HG03159 (cell line): Measurements from ENCODE around the gene KLF11.
"Not testable (repeated sequence)": the region's sequence is repeated elsewhere in the genome, so short reads cannot be mapped to it uniquely, and the experiment has no call there.

ENCODE experiments used
- ATAC-seq: cut with Tn5 transposase; IDR thresholded peaks from one replicate; pipeline ENCODE4 v1.9.1; 2021; ENCODE audit warnings: mild to moderate bottlenecking, moderate library complexity; ENCODE audit not compliant: unreplicated experiment

Gene KLF11

GRCh38 chr2:10009271-10009810, 34.0 kb upstream of the KLF11 start:
- no peak for ATAC-seq

- ATAC-seq = no peak
These were observed 33.3 kb upstream of the KLF11 start for GRCh38 chr2:10009811-10010781.

GRCh38 chr2:10010861-10011605, 32.3 kb upstream of the KLF11 start:
- not testable (repeated sequence) for ATAC-seq

GRCh38 chr2:10011606-10012325, 31.6 kb upstream of the KLF11 start:
- not testable (repeated sequence) for ATAC-seq

GRCh38 chr2:10012366-10012962, 30.9 kb upstream of the KLF11 start:
- ATAC-seq = not testable (repeated sequence)

- ATAC-seq = no peak
These were observed 30.3 kb upstream of the KLF11 start for GRCh38 chr2:10012963-10013461.

GRCh38 chr2:10013651-10014417, 29.5 kb upstream of the KLF11 start:
- ATAC-seq = not testable (repeated sequence)

- no peak for ATAC-seq
These were observed 28.7 kb upstream of the KLF11 start for GRCh38 chr2:10014418-10015190.

GRCh38 chr2:10015376-10015989, 27.9 kb upstream of the KLF11 start:
- ATAC-seq = not testable (repeated sequence)

- ATAC-seq = no peak
These were observed 27.1 kb upstream of the KLF11 start for GRCh38 chr2:10016001-10016801.

- ATAC-seq = no peak
These were observed 26.5 kb upstream of the KLF11 start for GRCh38 chr2:10016802-10017258.

GRCh38 chr2:10017313-10017941, 25.9 kb upstream of the KLF11 start:
- no peak for ATAC-seq

GRCh38 chr2:10019174-10019573, 24.2 kb upstream of the KLF11 start:
- ATAC-seq = no peak

GRCh38 chr2:10019602-10020400, 23.5 kb upstream of the KLF11 start:
- ATAC-seq = no peak

- ATAC-seq = no peak
These were observed 21.3 kb upstream of the KLF11 start for GRCh38 chr2:10022041-10022421.

- no peak for ATAC-seq
These were observed 20.9 kb upstream of the KLF11 start for GRCh38 chr2:10022445-10022844.
